GM06990 (cell line): ENCODE results near the gene MUC12.
"Not testable (repeated sequence)": the region's sequence is repeated elsewhere in the genome, so short reads cannot be mapped to it uniquely, and the experiment has no call there.

Experiments used
- DNase-seq: peaks from one replicate; pipeline ENCODE4 v3.0.0-alpha.2; 2011; ENCODE audit not compliant: insufficient read length; ENCODE audit errors: extremely low read depth
- H3K27me3 ChIP-seq: replicated peaks from 2 replicates; pipeline ENCODE4 v1.6.0; 2011; ENCODE audit warnings: low read length; ENCODE audit not compliant: control insufficient read depth, insufficient read depth
- H3K36me3 ChIP-seq: 2 replicates; pipeline ENCODE4 v1.5.1; 2011; ENCODE audit warnings: low read length; ENCODE audit not compliant: control insufficient read depth, insufficient read depth
- H3K4me3 ChIP-seq: replicated peaks from 2 replicates; pipeline ENCODE4 v1.5.1; 2011; ENCODE audit warnings: low read depth, mild to moderate bottlenecking, control low read depth, low read length
- TF ChIP-seq, protein P1 (sequence below): IDR thresholded peaks from 2 replicates; pipeline ENCODE4 v1.5.1; 2011; ENCODE audit warnings: low read length, control low read depth, mild to moderate bottlenecking, inconsistent platforms; ENCODE audit not compliant: insufficient read depth, poor library complexity, severe bottlenecking

MUC12 gene

DNA sequence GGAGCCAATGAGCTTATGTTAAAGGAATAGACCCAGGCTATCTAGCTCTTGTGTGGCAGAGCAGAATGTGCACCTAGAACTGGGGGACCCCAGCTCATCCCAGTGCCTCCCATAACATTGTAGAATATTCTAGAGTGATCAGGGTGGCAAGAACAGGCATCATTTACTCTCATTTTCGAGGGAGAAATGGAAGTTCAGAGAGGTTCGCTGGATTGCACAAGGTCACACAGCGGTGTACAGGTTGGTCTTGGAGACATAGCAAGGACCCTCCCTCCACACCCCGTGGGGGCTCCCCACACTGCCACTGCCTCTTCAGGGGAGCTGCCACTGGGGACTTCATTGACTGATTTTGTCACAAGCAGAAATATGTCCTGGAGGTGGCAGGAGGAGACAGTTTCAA, 8.9 kb downstream of the MUC12 start:
- no peaks in the 10 kb centered on the region for H3K36me3 ChIP-seq
- H3K27me3 ChIP-seq, result no peaks in the 10 kb centered on the region
- H3K4me3 ChIP-seq, result no peak overlapping the region
- DNase-seq, result no peak
- TF ChIP-seq, protein P1, sequence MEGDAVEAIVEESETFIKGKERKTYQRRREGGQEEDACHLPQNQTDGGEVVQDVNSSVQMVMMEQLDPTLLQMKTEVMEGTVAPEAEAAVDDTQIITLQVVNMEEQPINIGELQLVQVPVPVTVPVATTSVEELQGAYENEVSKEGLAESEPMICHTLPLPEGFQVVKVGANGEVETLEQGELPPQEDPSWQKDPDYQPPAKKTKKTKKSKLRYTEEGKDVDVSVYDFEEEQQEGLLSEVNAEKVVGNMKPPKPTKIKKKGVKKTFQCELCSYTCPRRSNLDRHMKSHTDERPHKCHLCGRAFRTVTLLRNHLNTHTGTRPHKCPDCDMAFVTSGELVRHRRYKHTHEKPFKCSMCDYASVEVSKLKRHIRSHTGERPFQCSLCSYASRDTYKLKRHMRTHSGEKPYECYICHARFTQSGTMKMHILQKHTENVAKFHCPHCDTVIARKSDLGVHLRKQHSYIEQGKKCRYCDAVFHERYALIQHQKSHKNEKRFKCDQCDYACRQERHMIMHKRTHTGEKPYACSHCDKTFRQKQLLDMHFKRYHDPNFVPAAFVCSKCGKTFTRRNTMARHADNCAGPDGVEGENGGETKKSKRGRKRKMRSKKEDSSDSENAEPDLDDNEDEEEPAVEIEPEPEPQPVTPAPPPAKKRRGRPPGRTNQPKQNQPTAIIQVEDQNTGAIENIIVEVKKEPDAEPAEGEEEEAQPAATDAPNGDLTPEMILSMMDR, result no peak

DNA sequence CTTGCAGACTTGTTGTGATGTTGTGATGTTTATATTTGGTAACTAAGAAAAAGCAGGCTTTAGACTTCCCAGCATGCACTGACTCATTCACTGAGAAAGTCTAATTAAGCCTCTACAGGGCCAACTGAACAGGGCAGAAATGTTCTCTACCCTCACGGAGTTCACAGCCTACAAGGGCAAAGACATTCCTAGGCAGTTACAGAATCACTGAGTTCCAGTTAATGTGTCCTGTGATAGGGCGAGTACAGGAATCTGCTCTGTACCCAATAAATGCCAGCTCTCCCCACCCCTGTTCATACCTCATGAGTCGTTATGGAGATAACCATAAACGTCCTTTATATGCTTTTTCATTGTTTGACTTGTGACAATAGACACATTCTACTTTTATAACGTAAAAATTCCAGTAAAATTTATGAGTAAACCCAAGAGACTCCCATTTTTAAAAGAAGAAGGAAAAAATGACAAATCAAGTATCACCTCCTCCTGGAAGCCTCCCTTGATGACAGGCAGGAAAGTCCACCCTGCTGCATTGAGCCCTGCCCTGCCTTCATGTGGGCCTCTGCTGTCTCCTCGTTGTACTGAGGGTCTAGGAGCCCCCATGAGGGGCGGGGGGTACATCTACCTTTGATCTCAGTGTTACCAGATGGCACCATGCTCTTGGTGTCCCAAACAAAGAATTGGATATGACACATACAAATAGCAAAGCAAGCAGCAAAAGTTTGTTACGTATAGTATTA, 14.3 kb downstream of the MUC12 start:
- TF ChIP-seq, protein P1, result no peak
- H3K27me3 ChIP-seq, result no peaks in the 10 kb centered on the region
- H3K4me3 ChIP-seq, result no peak overlapping the region
- H3K36me3 ChIP-seq, result no peaks in the 10 kb centered on the region
- DNase-seq, result no peak

DNA sequence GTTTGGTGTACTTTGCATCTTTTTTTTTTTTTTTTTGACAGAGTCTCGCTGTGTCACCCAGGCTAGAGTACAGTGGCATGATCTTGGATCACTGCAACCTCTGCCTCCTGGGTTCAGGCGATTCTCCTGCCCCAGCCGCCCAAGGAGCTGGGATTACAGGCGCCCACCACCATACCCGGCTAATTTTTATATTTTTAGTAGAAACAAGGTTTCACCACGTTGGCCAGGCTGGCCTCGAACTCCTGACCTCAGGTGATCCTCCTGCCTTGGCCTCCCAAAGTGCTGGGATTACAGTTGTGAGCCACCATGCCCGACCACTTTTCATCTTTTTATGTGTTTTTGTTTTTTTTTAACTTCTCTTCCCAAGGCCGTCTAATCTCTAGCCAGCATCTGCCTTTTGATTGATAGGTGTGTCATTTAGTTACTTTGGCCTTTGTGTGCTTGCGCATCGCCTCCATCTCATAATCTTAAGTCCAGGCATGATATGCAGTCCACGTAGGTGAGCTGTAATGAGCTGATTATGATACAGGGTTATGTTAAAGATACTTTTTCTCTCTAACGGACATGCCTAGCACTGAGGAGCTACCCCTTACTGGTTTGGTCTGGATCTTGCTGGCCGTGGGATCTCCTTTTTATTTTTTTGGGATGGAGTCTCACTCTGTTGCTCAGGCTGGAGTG, 15.0 kb downstream of the MUC12 start:
- DNase-seq, H3K4me3 ChIP-seq, H3K36me3 ChIP-seq, H3K27me3 ChIP-seq: not testable (repeated sequence)

DNA sequence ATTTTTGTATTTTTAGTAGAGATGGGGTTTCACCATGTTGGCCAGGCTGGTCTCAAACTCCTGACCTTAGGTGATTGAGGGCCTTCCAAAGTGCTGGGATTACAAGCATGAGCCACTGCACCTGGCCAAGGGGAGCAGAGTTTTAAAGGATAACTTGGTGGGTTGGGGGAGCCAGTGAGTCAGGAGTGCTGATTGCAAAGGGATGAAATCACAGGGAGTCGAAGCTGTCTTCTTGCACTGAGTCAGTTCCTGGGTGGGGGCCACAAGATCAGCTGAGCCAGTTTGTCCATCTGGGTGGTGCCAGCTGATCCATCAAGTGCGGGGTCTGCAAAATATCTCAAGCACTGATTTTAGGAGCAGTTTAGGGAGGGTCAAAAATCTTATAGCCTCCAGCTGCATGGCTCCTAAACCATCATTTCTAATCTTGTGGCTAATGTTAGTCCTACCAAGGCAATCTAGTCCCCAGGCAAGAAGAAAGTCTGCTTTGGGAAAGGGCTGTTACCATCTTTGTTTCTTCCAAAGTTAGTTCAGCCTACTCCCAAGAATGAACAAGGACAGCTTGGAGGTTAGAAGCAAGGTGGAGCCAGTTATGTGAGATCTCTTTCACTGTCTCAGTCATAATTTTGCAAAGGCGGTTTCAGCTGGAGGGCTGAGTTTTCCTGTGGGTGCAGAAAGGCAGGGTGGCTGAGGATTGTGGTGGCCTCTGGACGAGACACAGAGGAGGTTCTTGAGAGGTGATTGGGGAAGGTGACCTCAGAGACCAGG, 15.8 kb downstream of the MUC12 start:
- DNase-seq, H3K27me3 ChIP-seq, H3K4me3 ChIP-seq, H3K36me3 ChIP-seq: not testable (repeated sequence)

DNA sequence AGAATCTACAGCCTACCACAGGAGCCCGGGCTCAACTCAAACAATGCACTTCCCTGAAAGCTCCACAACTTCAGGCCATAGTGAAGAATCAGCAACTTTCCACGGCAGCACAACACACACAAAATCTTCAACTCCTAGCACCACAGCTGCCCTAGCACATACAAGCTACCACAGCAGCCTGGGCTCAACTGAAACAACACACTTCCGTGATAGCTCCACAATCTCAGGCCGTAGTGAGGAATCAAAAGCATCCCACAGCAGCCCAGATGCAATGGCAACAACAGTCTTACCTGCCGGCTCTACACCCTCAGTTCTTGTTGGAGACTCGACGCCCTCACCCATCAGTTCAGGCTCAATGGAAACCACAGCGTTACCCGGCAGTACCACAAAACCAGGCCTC, 22.3 kb downstream of the MUC12 start:
- TF ChIP-seq, protein P1, result no peak
- Histone ChIP-seq H3K36me3 (no peaks in the 10 kb centered on the region), H3K4me3 (no peak overlapping the region), H3K27me3 (no peaks in the 10 kb centered on the region)
- DNase-seq, result no peak

DNA sequence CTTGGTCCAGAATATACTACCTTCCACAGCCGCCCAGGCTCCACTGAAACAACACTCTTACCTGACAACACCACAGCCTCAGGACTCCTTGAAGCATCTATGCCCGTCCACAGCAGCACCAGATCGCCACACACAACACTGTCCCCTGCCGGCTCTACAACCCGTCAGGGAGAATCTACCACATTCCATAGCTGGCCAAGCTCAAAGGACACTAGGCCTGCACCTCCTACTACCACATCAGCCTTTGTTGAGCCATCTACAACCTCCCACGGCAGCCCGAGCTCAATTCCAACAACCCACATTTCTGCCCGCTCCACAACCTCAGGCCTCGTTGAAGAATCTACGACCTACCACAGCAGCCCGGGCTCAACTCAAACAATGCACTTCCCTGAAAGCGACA, 22.9 kb downstream of the MUC12 start:
- H3K4me3 ChIP-seq, DNase-seq, H3K36me3 ChIP-seq, H3K27me3 ChIP-seq: not testable (repeated sequence)

DNA sequence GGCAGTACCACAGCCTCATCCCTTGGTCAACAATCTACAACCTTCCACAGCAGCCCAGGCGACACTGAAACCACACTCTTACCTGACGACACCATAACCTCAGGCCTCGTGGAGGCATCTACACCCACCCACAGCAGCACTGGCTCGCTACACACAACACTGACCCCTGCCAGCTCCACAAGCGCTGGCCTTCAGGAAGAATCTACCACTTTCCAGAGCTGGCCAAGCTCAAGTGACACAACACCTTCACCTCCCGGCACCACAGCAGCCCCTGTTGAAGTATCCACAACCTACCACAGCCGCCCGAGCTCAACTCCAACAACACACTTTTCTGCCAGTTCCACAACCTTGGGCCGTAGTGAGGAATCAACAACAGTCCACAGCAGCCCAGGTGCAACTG, 25.3 kb downstream of the MUC12 start:
- not testable (repeated sequence) for DNase-seq, H3K27me3 ChIP-seq, H3K4me3 ChIP-seq, H3K36me3 ChIP-seq

DNA sequence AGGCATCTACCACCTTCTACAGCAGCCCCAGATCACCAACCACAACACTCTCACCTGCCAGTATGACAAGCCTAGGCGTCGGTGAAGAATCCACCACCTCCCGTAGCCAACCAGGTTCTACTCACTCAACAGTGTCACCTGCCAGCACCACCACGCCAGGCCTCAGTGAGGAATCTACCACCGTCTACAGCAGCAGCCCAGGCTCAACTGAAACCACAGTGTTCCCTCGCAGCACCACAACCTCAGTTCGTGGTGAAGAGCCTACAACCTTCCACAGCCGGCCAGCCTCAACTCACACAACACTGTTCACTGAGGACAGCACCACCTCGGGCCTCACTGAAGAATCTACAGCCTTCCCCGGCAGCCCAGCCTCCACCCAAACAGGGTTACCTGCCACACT, 29.2 kb downstream of the MUC12 start:
- not testable (repeated sequence) for H3K27me3 ChIP-seq, H3K36me3 ChIP-seq, DNase-seq, H3K4me3 ChIP-seq

DNA sequence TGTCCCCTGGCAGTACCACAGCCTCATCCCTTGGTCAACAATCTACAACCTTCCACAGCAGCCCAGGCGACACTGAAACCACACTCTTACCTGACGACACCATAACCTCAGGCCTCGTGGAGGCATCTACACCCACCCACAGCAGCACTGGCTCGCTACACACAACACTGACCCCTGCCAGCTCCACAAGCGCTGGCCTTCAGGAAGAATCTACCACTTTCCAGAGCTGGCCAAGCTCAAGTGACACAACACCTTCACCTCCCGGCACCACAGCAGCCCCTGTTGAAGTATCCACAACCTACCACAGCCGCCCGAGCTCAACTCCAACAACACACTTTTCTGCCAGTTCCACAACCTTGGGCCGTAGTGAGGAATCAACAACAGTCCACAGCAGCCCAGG, 30.0 kb downstream of the MUC12 start:
- H3K27me3 ChIP-seq, DNase-seq, H3K4me3 ChIP-seq, H3K36me3 ChIP-seq: not testable (repeated sequence)

DNA sequence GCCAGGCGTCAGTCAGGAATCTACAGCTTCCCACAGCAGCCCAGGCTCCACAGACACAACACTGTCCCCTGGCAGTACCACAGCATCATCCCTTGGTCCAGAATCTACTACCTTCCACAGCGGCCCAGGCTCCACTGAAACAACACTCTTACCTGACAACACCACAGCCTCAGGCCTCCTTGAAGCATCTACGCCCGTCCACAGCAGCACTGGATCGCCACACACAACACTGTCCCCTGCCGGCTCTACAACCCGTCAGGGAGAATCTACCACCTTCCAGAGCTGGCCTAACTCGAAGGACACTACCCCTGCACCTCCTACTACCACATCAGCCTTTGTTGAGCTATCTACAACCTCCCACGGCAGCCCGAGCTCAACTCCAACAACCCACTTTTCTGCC, 30.7 kb downstream of the MUC12 start:
- not testable (repeated sequence) for DNase-seq, H3K36me3 ChIP-seq, H3K27me3 ChIP-seq, H3K4me3 ChIP-seq

DNA sequence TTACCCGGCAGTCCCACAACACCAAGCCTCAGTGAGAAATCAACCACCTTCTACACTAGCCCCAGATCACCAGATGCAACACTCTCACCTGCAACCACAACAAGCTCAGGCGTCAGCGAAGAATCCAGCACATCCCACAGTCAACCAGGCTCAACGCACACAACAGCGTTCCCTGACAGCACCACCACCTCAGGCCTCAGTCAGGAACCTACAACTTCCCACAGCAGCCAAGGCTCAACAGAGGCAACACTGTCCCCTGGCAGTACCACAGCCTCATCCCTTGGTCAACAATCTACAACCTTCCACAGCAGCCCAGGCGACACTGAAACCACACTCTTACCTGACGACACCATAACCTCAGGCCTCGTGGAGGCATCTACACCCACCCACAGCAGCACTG, 33.0 kb downstream of the MUC12 start:
- H3K27me3 ChIP-seq, H3K4me3 ChIP-seq, DNase-seq, H3K36me3 ChIP-seq: not testable (repeated sequence)
